Endothelial cell of umbilical vein (primary cell): ENCODE data around the gene LCT. TPM values are rescaled to one million over a fixed set of nuclear protein-coding genes. Genes with fewer than 3 reads are reported as not detected.
"Not testable (repeated sequence)": the region's sequence is repeated elsewhere in the genome, so short reads cannot be mapped to it uniquely, and the experiment has no call there.

Experiments
- BruUV-seq: library from RNA; stranded (reverse); fragments of 400-500 nt; replicated peaks from 2 replicates; lab custom pipeline; 2021; lab: Mats Ljungman, UMichigan
- CTCF ChIA-PET: fragments of 300-600, 350-600 bp; sonication (Branson Sonifier 250); formaldehyde crosslinking; loops from one replicate; lab custom pipeline; 2021; ENCODE audit warnings: antibody characterized with exemption, inconsistent platforms; lab: Charles Lee
- POLR2A ChIA-PET: fragments of 300-600, 350-600 bp; sonication (Branson Sonifier 250); formaldehyde crosslinking; loops from one replicate; lab custom pipeline; 2021; ENCODE audit warnings: antibody characterized with exemption, inconsistent platforms; lab: Charles Lee
- DNase-seq: peaks from one replicate; pipeline ENCODE4 v3.0.0-alpha.2; 2011; ENCODE audit warnings: low read depth, low spot score
- FAIRE-seq: peaks from 2 replicates; lab custom pipeline; 2011; peaks lifted over from hg19 to GRCh38; lab: Jason Lieb, UNC
- H2AFZ ChIP-seq: 2 replicates; pipeline ENCODE4 v1.6.0; 2012; ENCODE audit warnings: low read depth, low read length, control low read depth, inconsistent platforms
- H3K27ac ChIP-seq: 2 replicates; pipeline ENCODE4 v1.5.1; 2011; ENCODE audit warnings: low read depth, mild to moderate bottlenecking, control low read depth, low read length, moderate library complexity; ENCODE audit not compliant: insufficient read depth
- H3K27me3 ChIP-seq, 2 experiments: 2 replicates each; pipeline versions ENCODE4 v1.6.0 to v1.6.1; 2011; ENCODE audit warnings: low read length in 2 of 2, mixed read lengths in 1 of 2; ENCODE audit not compliant: control insufficient read depth in 2 of 2, insufficient read depth in 2 of 2
- H3K36me3 ChIP-seq, 2 experiments: 2 replicates in 1 of 2; 3 replicates in 1 of 2; pipeline ENCODE4 v1.5.1; 2011; ENCODE audit warnings: low read length in 2 of 2, mild to moderate bottlenecking in 1 of 2, moderate library complexity in 1 of 2; ENCODE audit not compliant: control insufficient read depth in 2 of 2, insufficient read depth in 2 of 2; ENCODE audit errors: extremely low read depth in 1 of 2
- H3K4me1 ChIP-seq: 3 replicates; pipeline ENCODE4 v1.5.1; 2011; ENCODE audit warnings: mild to moderate bottlenecking, low read length; ENCODE audit not compliant: control insufficient read depth, insufficient read depth; ENCODE audit errors: extremely low read depth
- H3K4me2 ChIP-seq: 2 replicates; pipeline ENCODE4 v1.6.1; 2011; ENCODE audit warnings: low read length, control low read depth, mixed read lengths; ENCODE audit not compliant: insufficient read depth
- H3K4me3 ChIP-seq, 3 experiments: fragments of 200-600 bp in 1 of 3; sonication (generic), shearing (Covaris generic) in 1 of 3; replicated peaks in 1 of 3; 2 replicates each; pipeline ENCODE4 v1.5.1; 2011 to 2016; ENCODE audit warnings: control low read depth in 3 of 3, low read length in 3 of 3, mild to moderate bottlenecking in 2 of 3, inconsistent platforms in 1 of 3, low read depth in 1 of 3, moderate library complexity in 1 of 3; ENCODE audit not compliant: insufficient read depth in 1 of 3
- H3K79me2 ChIP-seq: 2 replicates; pipeline ENCODE4 v1.6.0; 2012; ENCODE audit warnings: low read length, inconsistent platforms; ENCODE audit not compliant: control insufficient read depth, insufficient read depth
- H3K9ac ChIP-seq: replicated peaks from 2 replicates; pipeline ENCODE3; 2011; ENCODE audit warnings: low read length, control low read depth; ENCODE audit not compliant: insufficient read depth; ENCODE audit errors: extremely low read depth
- H3K9me1 ChIP-seq: replicated peaks from 3 replicates; pipeline ENCODE4 v1.6.0; 2011; ENCODE audit warnings: mild to moderate bottlenecking, low read length; ENCODE audit not compliant: control insufficient read depth, insufficient read depth; ENCODE audit errors: extremely low read depth
- H3K9me3 ChIP-seq: replicated peaks from 2 replicates; pipeline ENCODE4 v1.5.1; 2012; ENCODE audit warnings: low read length, inconsistent platforms; ENCODE audit not compliant: control insufficient read depth, insufficient read depth
- H4K20me1 ChIP-seq: replicated peaks from 2 replicates; pipeline ENCODE3; 2011; ENCODE audit warnings: mild to moderate bottlenecking, low read length; ENCODE audit not compliant: control insufficient read depth, insufficient read depth; ENCODE audit errors: extremely low read depth
- CTCF ChIP-seq, 2 donors: IDR thresholded peaks; 1 replicate in 1 of 2; 2 replicates in 1 of 2; pipeline ENCODE4 v1.5.1; 2011; ENCODE audit warnings: low read length in 2 of 2, mild to moderate bottlenecking in 2 of 2, moderate library complexity in 2 of 2, control low read depth in 1 of 2, inconsistent platforms in 1 of 2, low read depth in 1 of 2; ENCODE audit not compliant: insufficient read depth in 1 of 2; ENCODE audit errors: extremely low read depth in 1 of 2
- EZH2 ChIP-seq: IDR thresholded peaks from 2 replicates; pipeline ENCODE4 v1.6.1; 2012; ENCODE audit warnings: borderline replicate concordance, low read depth, mild to moderate bottlenecking, moderate library complexity, low read length, inconsistent platforms; ENCODE audit not compliant: severe bottlenecking
- GATA2 ChIP-seq: IDR thresholded peaks from 2 replicates; pipeline ENCODE4 v1.7.0; 2011; ENCODE audit warnings: low read depth, mild to moderate bottlenecking, moderate library complexity, mixed read lengths, low read length; ENCODE audit not compliant: insufficient read length, insufficient read depth
- JUN ChIP-seq: IDR thresholded peaks from 2 replicates; pipeline ENCODE4 v1.6.1; 2011; ENCODE audit warnings: borderline replicate concordance, low read depth; ENCODE audit not compliant: insufficient read length, insufficient read depth
- dilution Hi-C: fragments of 300-500 bp; cut with MboI; formaldehyde crosslinking; loops from one replicate; pipeline ENCODE4 v1.15.0; 2019; ENCODE audit warnings: low sequenced_read_pairs; ENCODE audit not compliant: extremely low pct_ligation_motif_present
- intact Hi-C: fragments of 100-400 bp; cut with micrococcal nuclease; formaldehyde crosslinking; loops from one replicate; pipeline ENCODE4 v1.10.0; 2022
- polyA plus RNA-seq, 4 experiments: library from polyadenylated mRNA; depleted of rRNA in 3 of 4; stranded (reverse) in 3 of 4; unstranded in 1 of 4; fragments of >200 nt; gene quantifications; 2 replicates each; pipeline versions ENCODE4 v1.2.1 to v1.2.3, GENCODE V29; 2011 to 2012; ENCODE audit warnings: missing spikeins in 1 of 4
- total RNA-seq: library from RNA; stranded (reverse); gene quantifications from 2 replicates; pipeline ENCODE4 v1.2.3, GENCODE V29; 2021
- TF ChIP-seq, protein P1 (sequence below): IDR thresholded peaks from 2 replicates; pipeline ENCODE4 v1.6.1; 2011; ENCODE audit not compliant: insufficient read depth, insufficient read length

Gene LCT
- total and polyA plus RNA-seq, 2 donors (not counting 3 experiments of a cell fraction or from before 2014, with no cell fraction given): 0.07 TPM; not detected in 1

DNA sequence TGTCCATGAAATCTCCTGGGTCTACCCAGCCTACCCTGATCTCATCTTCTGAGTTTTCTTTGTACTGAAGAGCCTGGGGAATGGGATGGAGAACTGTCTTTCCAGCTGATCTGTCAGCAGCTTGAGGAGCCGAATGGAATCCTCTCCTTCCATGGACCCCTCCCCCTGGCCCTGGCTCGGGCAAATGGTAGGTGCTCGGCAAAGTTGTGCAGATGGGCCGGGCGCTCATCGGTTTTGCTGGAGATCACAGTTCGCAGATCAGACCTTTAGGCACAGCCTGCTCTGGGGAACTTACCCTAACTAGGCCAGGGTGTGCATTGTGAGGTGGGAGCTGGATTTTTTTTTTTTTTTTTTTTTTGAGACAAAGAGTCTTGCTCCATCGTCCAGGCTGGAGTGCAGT, 40.4 kb downstream of the LCT start:
- no peaks in the 10 kb centered on the region for H3K9me1 ChIP-seq
- no peak overlapping the region for H3K27ac ChIP-seq
- H3K9me3 ChIP-seq: no peaks in the 10 kb centered on the region
- FAIRE-seq: no peak
- H3K79me2 ChIP-seq: no peaks in the 10 kb centered on the region
- no peak overlapping the region for H2AFZ ChIP-seq
- dilution Hi-C loops (no loop called here), intact Hi-C loops (loop anchor here (1.0 to 5.0 kb wide), 5 partner anchors 55 to 807 kb away; partner anchors contain the start of gene UBXN4)
- no peaks in the 10 kb centered on the region for H4K20me1 ChIP-seq
- no peak overlapping the region for H3K4me3 ChIP-seq
- CTCF ChIA-PET: interaction anchor here (0.7 to 5.1 kb wide), 21 partner anchors 10 to 807 kb away, joined by 3 to 88 read pairs (median 8); partner anchors contain the start of gene MCM6
- TF ChIP-seq EZH2: no peak
- TF ChIP-seq GATA2: no peak
- TF ChIP-seq JUN: no peak
- no peak for TF ChIP-seq CTCF (IDR thresholded peaks at IDR 0.05; ENCODE audit: extremely low read depth in 1 of 2, insufficient read depth in 1 of 2, low read depth in 1 of 2, low read length in 2 of 2)
- TF ChIP-seq, protein P1, sequence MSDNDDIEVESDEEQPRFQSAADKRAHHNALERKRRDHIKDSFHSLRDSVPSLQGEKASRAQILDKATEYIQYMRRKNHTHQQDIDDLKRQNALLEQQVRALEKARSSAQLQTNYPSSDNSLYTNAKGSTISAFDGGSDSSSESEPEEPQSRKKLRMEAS: no peak
- H3K27me3 ChIP-seq: no peaks in the 10 kb centered on the region
- no TSS peak for BruUV-seq
- no peaks in the 10 kb centered on the region for H3K4me1 ChIP-seq
- no peak for DNase-seq
- no peak overlapping the region for H3K4me2 ChIP-seq
- no peaks in the 10 kb centered on the region for H3K36me3 ChIP-seq
- POLR2A ChIA-PET: no interaction called here
- no peak overlapping the region for H3K9ac ChIP-seq

DNA sequence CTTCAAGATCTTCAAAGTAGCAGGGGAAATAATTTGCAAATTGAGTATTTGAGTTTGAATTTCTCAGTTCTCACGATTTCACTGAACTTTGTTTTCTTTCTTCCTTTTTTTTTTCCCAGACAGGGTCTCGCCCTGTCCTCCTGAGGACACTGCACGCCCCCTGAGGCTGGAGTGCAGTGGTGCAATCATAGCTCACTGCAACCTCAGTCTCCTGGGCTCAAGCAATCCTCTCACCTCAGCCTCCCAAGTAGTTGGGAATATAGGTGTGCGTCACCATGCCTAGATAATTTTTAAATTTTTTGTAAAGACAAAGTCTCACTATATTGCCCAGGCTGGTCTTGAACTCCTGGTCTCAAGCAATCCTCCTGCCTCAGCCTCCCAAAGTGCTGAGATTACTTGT, 41.3 kb downstream of the LCT start:
- H3K79me2 ChIP-seq, H4K20me1 ChIP-seq, BruUV-seq, H3K27ac ChIP-seq, H3K27me3 ChIP-seq, FAIRE-seq, H3K9ac ChIP-seq, H2AFZ ChIP-seq, POLR2A ChIA-PET, dilution Hi-C loops, H3K36me3 ChIP-seq, H3K4me2 ChIP-seq, DNase-seq, H3K9me3 ChIP-seq, H3K4me1 ChIP-seq, H3K4me3 ChIP-seq, H3K9me1 ChIP-seq: not testable (repeated sequence)
- CTCF ChIA-PET: interaction anchor here (4.3 to 5.1 kb wide), 3 partner anchors 11 to 806 kb away, joined by 68 to 88 read pairs (median 78); no protein-coding TSS in a partner anchor
- intact Hi-C loops: loop anchor here (2.0 to 5.0 kb wide), 2 partner anchors 323 to 589 kb away; no protein-coding TSS in a partner anchor
